ENCODE data around the gene ENOSF1. TPM values are rescaled to one million over a fixed set of nuclear protein-coding genes. Genes with fewer than 3 reads are reported as not detected.

Gene ENOSF1
- total and polyA plus RNA-seq, 8 donors, result 24.0 to 114 (median 70.5) TPM

DNA sequence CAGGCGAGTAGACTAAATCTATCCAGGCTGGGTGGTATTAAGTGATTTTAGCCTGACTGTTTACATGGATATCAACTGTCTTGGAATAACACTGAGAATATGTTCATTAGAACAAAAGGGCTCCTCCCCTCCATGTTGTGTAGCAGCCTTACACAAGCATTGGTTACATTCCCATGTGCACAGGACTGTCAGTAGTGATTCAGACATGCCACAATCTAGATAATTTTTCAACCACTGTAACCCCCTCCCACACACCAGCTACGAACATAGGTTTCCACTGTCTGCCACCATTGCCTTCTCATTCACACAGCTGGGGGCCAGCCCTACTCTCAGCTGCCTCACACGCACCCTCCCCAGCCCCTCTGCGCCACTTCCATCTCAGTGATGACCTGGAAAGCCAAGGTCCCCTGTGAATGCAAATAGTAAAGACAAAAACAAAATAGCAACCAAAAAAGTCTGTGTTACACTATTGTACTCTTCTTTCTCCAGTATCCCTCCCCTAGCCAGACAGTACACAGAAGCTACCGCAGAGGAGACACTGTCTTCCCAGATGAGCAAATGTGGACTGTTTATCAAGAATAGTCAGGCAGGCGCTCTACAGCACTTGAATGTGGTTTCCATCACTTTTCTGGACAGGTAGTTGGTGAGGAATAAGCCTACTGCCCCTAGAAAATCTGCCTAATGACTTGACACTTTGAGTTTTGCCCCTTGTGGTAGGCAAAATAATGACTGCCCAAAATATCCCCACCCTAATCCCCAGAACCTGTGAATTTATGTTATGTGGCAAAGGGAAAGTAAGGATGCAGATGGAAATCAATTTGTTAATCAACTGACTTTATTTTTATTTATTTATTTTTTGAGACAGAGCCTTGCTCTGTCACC, 82.9 kb downstream of the ENOSF1 start:
- 79 to 90% (median 82%) methylated on average over 6 of the region's 6 CpGs for WGBS, 5 donors
- no peaks in the 10 kb centered on the region for H3K36me3 ChIP-seq
- DNase-seq, result no peak
- no peak overlapping the region for H3K4me3 ChIP-seq
- H3K27ac ChIP-seq, result no peak overlapping the region
- intact Hi-C loops (cut with DNase I; ENCODE audit: low total_unique reads), result loop anchor here (5.0 kb wide), 1 partner anchor 203 kb away; no protein-coding TSS in a partner anchor
- H3K27me3 ChIP-seq, result no peaks in the 10 kb centered on the region
- no peaks in the 10 kb centered on the region for H3K4me1 ChIP-seq
- no peaks in the 10 kb centered on the region for H3K9me3 ChIP-seq
- TF ChIP-seq, protein P1, sequence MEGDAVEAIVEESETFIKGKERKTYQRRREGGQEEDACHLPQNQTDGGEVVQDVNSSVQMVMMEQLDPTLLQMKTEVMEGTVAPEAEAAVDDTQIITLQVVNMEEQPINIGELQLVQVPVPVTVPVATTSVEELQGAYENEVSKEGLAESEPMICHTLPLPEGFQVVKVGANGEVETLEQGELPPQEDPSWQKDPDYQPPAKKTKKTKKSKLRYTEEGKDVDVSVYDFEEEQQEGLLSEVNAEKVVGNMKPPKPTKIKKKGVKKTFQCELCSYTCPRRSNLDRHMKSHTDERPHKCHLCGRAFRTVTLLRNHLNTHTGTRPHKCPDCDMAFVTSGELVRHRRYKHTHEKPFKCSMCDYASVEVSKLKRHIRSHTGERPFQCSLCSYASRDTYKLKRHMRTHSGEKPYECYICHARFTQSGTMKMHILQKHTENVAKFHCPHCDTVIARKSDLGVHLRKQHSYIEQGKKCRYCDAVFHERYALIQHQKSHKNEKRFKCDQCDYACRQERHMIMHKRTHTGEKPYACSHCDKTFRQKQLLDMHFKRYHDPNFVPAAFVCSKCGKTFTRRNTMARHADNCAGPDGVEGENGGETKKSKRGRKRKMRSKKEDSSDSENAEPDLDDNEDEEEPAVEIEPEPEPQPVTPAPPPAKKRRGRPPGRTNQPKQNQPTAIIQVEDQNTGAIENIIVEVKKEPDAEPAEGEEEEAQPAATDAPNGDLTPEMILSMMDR (IDR thresholded peaks at IDR 0.05), result no peak
- TF ChIP-seq POLR2A (IDR thresholded peaks at IDR 0.05) (no peak), EP300 (IDR thresholded peaks at IDR 0.05) (no peak), POLR2AphosphoS5 (IDR thresholded peaks at IDR 0.05) (no peak)

GRCh38 chr18:627231-627630, 85.2 kb downstream of the ENOSF1 start:
- 62 to 76% (median 67%) methylated on average over 2 of the region's 2 CpGs for WGBS, 5 donors
- Histone ChIP-seq H3K27me3 (no peaks in the 10 kb centered on the region), H3K9me3 (no peaks in the 10 kb centered on the region), H3K4me1 (peaks cover 0 to 4% (median 0%) of the 10 kb centered on the region in 4 donors), H3K36me3 (no peaks in the 10 kb centered on the region), H3K4me3 (no peak overlapping the region), H3K27ac (no peak overlapping the region)
- no peak for TF ChIP-seq POLR2A (IDR thresholded peaks at IDR 0.05)
- TF ChIP-seq POLR2AphosphoS5 (IDR thresholded peaks at IDR 0.05), result no peak
- no peak for TF ChIP-seq EP300 (IDR thresholded peaks at IDR 0.05)
- TF ChIP-seq, protein P1 (IDR thresholded peaks at IDR 0.05), result no peak
- intact Hi-C loops (cut with DNase I; ENCODE audit: low total_unique reads), result loop anchor here (5.0 kb wide), 1 partner anchor 205 kb away; no protein-coding TSS in a partner anchor
- DNase-seq, result peak in 1 of 2 donors; percentile 38

GRCh38 chr18:623761-624620, 88.4 kb downstream of the ENOSF1 start:
- Histone ChIP-seq H3K9me3 (no peaks in the 10 kb centered on the region), H3K4me3 (no peak overlapping the region), H3K27ac (no peak overlapping the region), H3K27me3 (no peaks in the 10 kb centered on the region), H3K36me3 (no peaks in the 10 kb centered on the region), H3K4me1 (peaks cover 0 to 4% (median 0%) of the 10 kb centered on the region in 4 donors)
- intact Hi-C loops (cut with DNase I; ENCODE audit: low total_unique reads), result no loop called here
- WGBS, 5 donors, result 56 to 61% (median 59%) methylated on average over 11 of the region's 11 CpGs
- peak; percentile 75 to 87 for DNase-seq
- TF ChIP-seq, protein P1 (IDR thresholded peaks at IDR 0.05), result peak in 5 of 7 experiments; percentile 22 to 80 (median 63)
- TF ChIP-seq POLR2AphosphoS5 (IDR thresholded peaks at IDR 0.05), result no peak

DNA sequence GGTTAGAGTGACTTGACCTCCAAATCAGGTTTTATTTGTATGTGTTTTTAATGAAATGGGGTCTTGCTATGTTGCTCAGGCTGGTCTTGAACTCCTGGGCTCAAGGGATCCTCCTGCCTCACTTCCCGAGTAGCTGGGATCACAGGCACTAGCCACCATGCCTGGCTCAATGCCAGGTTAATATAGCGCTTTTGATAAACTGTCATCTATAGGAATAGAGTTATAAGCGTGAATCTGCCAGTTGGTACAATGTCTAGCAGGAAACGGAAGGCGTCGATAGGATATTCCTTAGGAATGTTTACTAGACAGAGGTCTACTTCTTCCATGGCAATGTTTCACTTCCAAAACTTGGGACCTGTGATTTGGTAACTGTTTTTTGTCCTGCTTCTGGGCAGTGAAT, 90.1 kb downstream of the ENOSF1 start:
- Histone ChIP-seq H3K9me3 (no peaks in the 10 kb centered on the region), H3K4me1 (peaks cover 0 to 4% (median 0%) of the 10 kb centered on the region in 4 donors), H3K27me3 (no peaks in the 10 kb centered on the region), H3K36me3 (no peaks in the 10 kb centered on the region), H3K27ac (no peak overlapping the region), H3K4me3 (no peak overlapping the region)
- DNase-seq, result no peak
- TF ChIP-seq POLR2AphosphoS5 (IDR thresholded peaks at IDR 0.05) (no peak), EP300 (IDR thresholded peaks at IDR 0.05) (no peak), POLR2A (IDR thresholded peaks at IDR 0.05) (no peak)
- TF ChIP-seq, protein P1 (IDR thresholded peaks at IDR 0.05), result no peak
- intact Hi-C loops (cut with DNase I; ENCODE audit: low total_unique reads), result no loop called here
- WGBS, 5 donors, result 63 to 73% (median 67%) methylated on average over 6 of the region's 6 CpGs

Data from stomach (tissue), 9 donors.